Peyer's patch (tissue), 4 donors: ENCODE measurements around the gene ATP2C2.

Experiments
- POLR2A ChIP-seq, 2 donors: fragments of 450-650 bp; IDR thresholded peaks; one replicate each; pipeline ENCODE4 v1.5.1; 2017; ENCODE audit warnings: antibody characterized with exemption in 2 of 2, mild to moderate bottlenecking in 2 of 2, moderate library complexity in 2 of 2
- TF ChIP-seq, protein P1 (sequence below), 6 experiments: fragments of 450-650 bp in 4 of 6; fragments of 200-600 bp in 2 of 6; sonication (generic) in 1 of 6; IDR thresholded peaks; one replicate each; pipeline ENCODE4 v1.5.1; 2017 to 2019; ENCODE audit warnings: antibody characterized with exemption in 6 of 6, mild to moderate bottlenecking in 3 of 6, moderate library complexity in 1 of 6

DNA sequence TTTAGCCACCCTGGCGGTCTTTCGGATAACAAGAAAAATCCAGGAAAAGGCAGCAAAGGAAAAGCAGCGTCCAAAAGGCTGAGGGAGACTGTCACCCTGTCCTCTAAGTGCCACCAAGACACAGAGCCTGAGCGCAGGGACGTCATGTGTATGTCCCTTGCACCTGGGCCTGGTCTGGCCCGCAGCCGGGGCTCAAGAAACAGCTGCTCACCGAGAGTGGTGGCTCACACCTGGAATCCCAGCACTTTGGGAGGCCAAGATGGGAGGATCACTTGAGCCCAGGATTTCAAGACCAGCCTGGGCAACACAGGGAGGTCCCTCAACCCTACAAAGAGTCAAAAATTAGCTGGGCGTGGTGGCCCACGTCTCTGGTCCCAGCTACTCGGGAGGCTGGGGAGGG lies 145.3 kb downstream of the ATP2C2 start:
- TF ChIP-seq, protein P1, sequence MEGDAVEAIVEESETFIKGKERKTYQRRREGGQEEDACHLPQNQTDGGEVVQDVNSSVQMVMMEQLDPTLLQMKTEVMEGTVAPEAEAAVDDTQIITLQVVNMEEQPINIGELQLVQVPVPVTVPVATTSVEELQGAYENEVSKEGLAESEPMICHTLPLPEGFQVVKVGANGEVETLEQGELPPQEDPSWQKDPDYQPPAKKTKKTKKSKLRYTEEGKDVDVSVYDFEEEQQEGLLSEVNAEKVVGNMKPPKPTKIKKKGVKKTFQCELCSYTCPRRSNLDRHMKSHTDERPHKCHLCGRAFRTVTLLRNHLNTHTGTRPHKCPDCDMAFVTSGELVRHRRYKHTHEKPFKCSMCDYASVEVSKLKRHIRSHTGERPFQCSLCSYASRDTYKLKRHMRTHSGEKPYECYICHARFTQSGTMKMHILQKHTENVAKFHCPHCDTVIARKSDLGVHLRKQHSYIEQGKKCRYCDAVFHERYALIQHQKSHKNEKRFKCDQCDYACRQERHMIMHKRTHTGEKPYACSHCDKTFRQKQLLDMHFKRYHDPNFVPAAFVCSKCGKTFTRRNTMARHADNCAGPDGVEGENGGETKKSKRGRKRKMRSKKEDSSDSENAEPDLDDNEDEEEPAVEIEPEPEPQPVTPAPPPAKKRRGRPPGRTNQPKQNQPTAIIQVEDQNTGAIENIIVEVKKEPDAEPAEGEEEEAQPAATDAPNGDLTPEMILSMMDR (IDR thresholded peaks at IDR 0.05) = no peak
- TF ChIP-seq POLR2A (IDR thresholded peaks at IDR 0.05) = no peak
